GM18526 (cell line): ENCODE data around the gene POU3F1.

Experiments used
- POLR2A ChIP-seq: IDR thresholded peaks from 3 replicates; pipeline ENCODE4 v1.6.1; 2011; ENCODE audit not compliant: insufficient read length; ENCODE audit errors: extremely low read depth

POU3F1 gene

DNA sequence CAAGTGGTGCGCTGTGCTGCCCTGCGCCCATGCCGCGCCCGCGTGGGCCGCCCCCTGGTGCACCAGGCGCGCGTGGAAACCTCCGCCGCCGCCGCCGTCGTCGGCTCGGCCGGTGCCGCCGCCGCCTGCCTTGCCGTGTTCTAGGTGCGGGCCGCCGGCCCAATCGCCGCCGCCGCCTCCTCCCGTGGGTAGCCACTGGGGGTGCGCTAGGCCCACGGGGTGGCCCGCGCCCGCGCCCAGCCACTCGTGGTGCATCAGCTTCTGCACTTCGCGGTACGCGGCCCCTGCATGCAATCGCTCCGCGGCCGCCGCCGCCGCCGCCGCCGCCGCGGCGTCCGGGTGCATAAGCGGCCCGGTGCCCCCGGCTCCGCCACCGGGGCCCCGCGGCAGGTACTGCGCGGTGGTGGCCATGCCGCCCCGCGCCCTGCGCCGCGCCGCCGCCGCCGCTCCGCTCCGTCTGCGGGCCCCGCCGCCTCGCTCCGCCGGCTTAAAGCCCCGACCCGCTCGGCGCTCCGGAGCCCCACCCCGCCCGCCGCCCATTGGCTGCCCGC is at the start of gene POU3F1:
Gene POU3F1, minus strand, starts transcription at position 461 of the 551 bp plus-strand sequence. Its CDS starts 50 bp downstream, at position 411.
- TF ChIP-seq POLR2A = peak; percentile 40

DNA sequence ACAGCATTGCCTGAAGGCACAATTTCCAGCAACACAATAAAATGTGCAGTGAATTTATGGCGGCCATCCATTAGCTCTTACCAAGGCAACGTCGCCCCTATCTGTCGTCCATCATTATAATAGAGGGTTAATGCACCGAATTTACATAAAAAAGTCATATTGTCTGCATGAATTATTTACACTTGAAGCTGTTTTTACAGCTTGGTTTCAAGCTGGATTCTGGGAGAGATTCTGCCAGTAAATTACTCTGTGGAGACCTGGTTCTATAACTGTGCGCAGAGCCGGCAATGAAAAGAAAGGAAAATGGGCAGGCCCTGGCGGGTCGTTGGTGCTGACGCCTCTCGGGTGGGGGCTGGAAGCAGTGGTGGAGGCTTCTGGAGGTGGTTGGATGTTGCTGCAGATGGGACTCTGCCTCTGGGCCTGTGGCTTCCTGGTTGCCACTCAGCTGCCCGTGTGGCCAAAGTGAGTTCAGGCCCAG is 48.9 kb upstream of the POU3F1 start:
- TF ChIP-seq POLR2A = no peak

DNA sequence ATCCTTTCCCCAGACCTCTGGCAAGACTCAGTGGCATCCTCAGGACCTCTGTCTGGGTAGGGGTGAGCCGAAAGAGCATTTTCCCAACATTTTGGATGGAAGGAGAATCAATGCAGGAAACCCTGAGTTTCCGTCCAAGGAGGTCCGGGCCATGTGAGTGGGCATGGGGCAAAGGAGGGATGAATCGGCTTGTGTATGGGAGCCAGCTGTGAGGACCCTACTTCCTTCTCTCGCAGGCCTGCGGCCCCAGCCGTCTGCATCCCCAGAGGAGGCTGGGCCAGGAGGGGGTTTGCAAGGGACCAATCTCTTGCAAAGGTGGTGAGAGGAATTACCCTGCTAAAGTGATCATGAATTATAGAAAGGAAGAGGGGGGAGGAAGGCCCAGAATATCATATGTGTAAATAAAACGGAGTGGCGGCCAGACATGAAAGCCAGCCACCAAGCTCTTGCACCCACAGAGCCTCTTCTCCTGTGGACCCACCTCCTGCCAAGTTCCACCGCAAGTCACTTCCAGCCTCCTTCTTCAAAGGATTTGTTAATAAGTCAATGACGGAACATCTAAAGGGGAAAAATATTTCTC is 48.2 kb upstream of the POU3F1 start:
- TF ChIP-seq POLR2A = no peak

DNA sequence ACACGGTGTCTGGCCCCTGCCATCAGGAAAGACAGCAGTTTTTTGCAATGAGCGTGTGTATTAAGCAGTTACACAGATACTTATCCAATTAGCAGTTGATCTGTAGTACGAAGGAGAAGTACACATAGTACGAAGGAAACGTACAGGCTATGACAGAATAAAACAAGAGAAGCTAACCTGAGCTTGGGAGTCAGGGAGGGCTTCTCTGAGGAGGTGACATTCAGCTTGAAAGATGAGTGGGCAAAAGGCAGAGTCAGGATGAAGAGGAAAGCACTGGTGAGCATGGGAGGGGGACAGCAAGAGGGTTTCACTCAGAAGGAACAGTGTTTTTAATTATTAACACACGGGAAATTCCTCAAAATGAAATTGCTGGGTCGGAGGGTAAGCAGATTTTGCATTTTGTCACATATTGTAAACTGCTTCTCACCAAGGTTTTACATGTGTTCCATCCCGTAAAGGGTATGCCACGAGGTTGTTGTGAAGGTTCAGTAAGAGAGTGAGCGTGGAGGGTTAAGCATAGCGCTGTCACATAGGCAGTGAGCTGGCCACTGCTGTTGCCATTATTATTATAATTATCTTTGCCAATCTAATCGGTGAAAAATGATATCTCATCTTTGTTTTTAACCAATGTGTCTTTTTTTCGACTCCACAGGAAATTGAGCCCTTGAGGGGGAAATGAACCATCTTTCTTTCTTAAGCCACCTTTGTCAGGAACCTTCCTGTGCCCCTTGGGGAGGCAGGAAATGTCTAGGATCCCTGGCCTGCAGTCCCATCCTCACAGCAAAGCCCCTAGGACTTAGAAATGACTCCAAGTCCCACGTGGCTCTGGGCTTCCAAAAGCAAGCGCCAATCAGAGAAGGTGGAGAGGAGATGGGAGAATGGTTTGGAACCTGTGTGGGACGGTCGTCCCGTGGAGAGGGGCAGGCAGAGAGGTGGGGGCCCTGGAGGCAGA is 47.3 kb upstream of the POU3F1 start:
- TF ChIP-seq POLR2A = no peak

DNA sequence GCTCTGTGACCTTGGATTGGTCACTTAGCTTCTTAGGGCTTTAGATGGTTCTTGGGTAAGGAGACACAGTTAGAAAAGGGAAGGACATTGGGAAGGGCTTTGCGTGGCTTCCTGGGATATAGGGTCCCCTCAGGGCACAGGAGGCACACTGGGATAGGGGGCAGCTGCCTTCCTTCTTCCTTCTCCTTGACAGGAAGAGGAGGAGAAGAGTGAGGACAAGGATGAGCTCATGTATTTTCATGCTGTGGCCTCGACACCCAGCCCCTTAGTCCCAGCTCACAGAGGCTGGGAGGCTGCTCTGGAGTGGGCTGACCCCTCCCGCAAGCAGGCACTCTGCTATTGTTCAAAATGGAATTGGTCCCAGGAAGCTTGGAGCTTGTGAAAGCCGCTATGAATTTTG is 45.7 kb upstream of the POU3F1 start:
- no peak for TF ChIP-seq POLR2A

DNA sequence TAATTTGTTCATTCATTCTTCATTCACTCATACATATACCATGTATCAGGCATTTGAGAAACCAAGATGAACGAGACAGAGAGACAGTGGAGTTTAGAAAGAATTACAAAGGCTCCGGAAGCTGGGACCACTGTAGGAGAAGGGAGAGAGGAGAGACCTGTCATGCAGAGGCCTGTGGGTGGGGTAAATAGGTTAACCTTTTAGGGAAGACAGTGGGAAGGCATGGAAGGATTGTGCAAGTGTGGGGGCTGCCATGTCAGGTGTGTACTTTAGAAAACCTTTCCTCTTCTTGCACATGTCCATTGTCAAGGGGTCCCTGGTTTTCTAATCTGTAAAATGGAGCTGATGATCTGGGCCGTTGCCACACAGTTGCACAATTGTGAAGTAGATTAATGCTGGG is 44.2 kb upstream of the POU3F1 start:
- TF ChIP-seq POLR2A = no peak

DNA sequence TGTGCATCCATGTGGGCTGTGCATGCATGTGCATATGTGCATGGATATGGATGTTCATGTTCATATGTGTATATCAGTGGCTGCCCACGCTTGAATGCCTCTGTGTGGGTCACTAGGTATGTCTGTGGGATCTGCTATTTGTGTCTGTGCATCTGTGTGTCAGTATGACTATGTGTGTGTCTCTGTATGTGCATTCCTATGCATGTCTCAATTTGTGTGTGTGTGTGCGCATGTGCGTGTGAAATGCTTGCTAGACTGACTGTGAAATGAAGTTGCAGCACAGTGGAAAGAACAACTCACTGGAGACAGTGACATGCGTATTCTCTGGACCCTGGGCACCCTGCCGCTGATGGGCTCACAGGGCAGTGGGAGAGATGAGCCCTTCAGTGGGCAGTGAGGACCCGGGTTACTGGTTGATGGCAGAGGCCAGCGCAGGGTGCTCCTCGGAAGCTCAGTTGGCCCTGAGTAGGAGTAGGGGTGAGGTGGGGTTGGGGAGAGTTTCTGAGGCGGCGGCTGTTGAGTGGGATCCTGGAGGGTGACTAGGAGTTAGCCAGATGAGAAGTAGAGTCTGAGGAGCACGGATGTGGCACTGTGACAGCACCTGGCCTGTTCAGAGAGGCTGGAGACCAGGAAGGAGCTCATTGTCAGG is 43.2 kb upstream of the POU3F1 start:
- no peak for TF ChIP-seq POLR2A

DNA sequence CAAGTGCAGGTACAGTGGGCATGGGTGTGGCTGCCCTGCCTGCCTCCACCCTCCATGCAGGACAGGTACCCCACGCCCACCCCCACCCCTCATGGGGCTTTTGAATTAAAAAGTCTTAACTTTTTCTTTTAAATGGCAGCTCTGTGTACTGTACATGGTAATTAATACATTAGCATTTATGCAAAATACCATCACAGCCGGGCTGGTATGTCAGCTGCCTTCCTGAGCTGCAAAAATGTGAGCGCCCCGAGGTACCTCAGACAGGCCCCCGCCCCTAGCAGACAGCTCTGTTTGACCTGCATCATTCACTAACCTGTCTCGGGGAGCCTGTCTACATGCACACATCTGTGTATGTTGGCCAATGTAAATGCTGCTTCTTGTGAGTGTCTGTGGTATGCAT is 42.2 kb upstream of the POU3F1 start:
- TF ChIP-seq POLR2A = no peak

DNA sequence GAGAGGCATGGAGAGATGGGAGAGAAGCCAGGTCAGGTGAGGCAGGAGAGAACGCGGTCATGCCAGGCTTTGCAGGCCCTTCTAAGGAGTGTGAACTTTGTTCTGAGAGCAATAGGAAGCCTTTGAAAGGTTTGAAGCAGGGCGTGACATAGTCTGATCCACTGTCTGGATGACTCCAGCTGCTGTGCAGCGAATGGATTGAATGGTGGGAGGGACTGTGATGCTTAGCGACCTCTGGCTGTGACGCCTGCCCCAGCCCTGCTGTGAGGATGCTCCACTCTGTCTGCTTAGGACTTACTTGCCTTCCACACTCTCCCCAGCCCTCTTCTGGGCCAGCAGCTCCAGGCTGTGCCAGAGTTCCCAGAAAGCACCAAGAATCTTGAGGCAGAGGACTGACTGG is 41.8 kb upstream of the POU3F1 start:
- TF ChIP-seq POLR2A = no peak

DNA sequence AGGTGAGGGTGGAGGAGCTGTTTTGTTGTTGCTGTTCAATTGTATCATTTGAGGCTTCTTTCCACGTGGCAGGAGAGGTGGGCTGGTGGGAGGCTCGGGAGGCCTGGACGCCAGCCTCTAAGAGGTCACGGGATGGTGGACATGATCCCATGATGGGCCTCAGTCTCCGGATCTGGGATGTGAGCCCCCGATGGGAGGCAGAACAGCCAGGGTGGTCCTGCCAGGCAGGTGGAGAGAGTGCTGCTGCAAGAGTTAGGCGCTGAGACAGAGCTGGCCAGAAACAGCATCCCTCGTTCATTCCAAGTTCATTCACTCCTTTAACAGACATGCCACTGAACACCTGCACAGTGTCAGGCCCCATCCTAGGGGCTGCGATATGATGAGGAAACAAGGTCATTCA is 41.1 kb upstream of the POU3F1 start:
- no peak for TF ChIP-seq POLR2A

DNA sequence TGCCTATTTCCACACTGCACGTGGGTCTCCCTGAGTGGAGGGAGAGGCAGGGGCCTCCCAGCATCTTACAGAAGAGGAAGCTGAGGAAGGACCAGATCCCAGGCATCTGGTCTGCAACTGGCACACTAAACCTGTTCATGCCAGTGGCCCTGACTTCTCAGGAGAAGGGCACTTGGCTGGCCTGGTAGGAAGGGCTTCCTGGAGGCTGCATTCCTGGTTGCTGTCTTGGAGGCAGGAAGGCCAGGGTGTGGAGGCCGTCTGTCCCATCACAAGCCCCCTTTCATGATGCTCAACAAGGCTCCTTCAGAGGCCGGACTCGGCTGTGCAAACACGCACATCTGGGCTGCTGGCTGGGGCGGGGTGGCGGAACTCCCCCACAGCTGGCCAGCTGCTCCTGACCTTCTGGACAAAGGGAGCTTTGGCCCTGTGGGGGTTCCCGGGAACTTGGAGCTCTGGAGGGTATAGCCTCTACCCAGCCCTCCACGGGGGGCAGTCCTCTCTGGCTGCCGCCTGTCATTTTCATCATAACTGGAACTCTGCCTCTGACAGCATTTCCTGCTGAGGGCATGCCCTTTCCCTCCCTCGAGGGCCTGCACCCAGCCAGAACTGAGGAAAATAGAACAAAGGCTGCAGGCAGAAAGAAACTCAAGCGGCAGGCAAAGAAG is 39.2 kb upstream of the POU3F1 start:
- no peak for TF ChIP-seq POLR2A

DNA sequence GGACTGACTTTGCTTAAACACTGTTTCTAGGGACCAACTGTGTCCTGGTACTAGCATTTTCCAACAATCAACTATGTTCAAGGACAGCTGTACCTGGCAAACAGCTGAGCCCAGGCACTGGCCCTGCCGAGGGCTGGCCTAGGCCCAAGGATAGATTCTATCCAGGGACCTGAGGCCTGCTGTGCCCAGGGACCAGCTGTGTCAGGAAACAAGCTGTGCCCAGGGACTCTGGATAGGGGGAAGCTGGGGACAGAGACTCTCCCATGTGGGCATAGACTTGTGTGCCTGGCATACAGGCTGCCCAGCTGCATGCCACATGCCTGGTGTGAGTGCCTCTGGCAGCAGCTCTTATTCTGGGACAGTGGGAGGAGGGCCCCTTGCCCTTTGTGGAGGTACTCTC is 38.1 kb upstream of the POU3F1 start:
- no peak for TF ChIP-seq POLR2A

DNA sequence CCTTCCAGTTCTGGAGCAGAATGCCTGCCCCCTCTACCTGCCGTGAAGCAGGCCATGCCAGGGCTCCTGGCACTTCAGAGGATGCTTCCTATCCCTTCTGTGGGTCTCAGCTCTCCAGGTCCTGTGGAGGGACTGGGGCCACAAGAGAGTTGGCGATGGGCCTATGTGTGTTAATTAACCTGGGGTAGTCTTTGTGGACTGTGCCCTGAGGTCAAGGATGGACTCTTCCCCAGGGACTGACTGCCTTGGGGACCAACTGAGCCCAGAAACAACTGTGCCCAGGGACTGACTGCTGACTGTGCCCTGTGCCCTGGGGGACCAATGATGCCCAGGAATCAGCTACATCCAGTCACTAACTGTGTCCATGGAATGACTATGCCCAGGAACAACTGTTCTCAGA is 37.5 kb upstream of the POU3F1 start:
- no peak for TF ChIP-seq POLR2A

DNA sequence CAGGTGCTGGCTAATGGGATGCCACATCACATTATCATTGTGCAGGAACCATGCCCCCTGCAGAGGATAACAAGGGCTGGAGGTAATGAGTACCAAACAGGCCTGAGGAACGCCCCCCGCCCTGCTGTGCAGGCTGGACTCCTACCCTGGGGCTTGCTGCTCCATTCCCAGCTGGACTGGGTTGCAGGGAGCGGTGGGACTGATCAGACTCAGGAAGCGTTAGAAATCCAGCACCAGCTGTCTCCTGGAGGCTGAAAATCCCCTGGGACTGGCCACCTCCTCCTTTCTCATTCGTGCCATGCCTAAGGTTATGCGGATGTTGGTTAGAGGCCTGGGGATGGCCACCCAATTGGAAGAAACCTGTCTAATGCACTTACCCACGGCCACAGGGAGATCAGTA is 36.9 kb upstream of the POU3F1 start:
- TF ChIP-seq POLR2A = no peak

DNA sequence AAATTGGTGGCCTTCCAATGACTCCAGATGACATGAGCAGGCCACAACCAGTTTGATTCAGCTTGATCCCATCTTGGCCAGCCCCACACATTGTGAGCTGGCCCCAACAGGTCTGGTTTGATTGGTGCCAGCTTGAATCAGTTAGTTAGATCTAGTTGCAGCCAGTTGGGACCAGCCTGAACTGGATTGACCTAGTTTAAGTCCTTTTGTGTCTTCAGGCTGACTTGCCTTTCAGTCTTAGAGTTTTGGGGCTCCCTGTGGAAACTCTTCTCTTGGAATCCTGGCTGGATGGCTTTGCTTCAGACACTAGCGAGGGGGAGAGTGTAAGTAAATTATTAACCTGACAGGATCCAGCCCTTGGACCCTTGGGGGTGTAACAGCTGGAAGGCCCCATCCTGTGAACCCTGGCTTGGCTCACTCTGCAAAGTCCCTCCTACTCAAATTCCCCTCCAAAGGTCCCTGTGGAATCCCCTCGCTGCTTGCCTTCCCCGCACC is 36.2 kb upstream of the POU3F1 start:
- no peak for TF ChIP-seq POLR2A

DNA sequence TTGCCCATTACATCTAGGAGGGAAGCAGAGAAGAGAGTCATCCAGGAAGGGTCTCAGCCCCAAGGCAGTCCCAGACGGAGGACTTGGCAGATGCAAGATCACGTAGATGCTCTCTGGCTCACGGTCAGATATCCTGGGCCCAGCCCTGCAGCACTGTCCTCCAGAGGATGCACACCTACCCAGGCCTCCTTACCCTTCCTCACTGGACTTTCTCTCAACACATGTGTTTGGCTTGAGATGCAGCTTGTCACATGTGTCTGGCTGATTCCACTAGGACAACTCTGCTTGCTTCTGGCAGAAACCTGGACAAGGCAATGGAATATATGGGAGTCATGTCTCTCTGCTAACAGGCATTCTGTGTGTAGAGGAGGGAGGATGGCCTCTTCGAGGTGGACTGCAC is 32.4 kb upstream of the POU3F1 start:
- no peak for TF ChIP-seq POLR2A
